ENCODE results near the gene HOXD10. TPM values are rescaled to one million over a fixed set of nuclear protein-coding genes. Genes with fewer than 3 reads are reported as not detected.

HOXD10 gene
- total and polyA plus RNA-seq, 9 of the 15 experiments (the other 6 are each of a cell fraction or from before 2014, with no cell fraction given) = not detected

DNA sequence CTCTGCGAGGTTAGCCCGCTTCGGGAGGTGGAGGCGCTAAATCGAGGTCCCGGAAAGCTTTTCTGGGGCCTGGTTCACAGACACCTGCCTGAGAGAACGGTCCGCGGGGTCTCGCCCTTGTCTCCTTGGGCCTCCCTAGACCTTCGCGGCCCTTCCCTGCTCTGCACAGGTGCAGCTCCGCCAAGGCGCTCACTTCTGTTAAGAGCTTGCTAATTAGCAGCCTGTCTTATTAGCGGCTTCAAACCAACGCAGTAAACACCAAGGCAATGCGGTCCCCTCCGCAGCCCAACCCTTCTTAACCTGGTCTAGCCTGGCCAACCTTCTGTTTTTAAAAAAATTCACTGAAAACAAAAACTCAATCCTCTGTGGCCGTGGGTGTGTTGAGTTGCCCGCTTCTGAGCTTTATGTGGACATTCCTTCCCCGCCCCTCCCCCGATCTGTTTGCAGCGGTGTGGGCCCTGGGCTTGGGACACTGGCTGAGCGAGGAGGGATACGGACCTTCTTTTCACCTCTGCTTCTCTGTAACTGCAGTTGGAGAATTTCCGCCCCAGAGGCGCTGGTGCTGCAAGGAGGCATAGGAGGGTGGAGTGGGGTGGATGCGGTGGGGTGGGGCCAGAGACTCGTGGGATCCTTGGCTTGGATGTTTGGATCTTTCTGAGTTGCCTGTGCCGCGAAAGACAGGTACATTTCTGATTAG lies 31.4 kb downstream of the HOXD10 start (continued):
- TF ChIP-seq BMI1 (IDR thresholded peaks at IDR 0.05; ENCODE audit: low read length) = no peak

GRCh38 chr2:176148751-176149421 lies 32.3 kb downstream of the HOXD10 start:
- Histone ChIP-seq H3K9me1 (ENCODE audit: control insufficient read depth, insufficient read depth, low read length) (no peaks in the 10 kb centered on the region), H3K9me3 (replicated peaks; ENCODE audit: control insufficient read depth, insufficient read depth, low read depth, low read length) (no peaks in the 10 kb centered on the region), H3K4me3 (no peak overlapping the region), H3K9ac (ENCODE audit: insufficient read depth in 1 of 2, low read depth in 2 of 2, low read length in 2 of 2) (no peak overlapping the region), H3K4me1 (replicated peaks in 1 of 2; ENCODE audit: control insufficient read depth in 2 of 2, insufficient read depth in 2 of 2, low read length in 2 of 2) (peaks cover 0 to 10% of the 10 kb centered on the region in 2 experiments; a peak in 1 of 5 replicates), H2AFZ (ENCODE audit: low read depth, low read length) (no peak overlapping the region), H4K20me1 (replicated peaks; ENCODE audit: control insufficient read depth, insufficient read depth, low read length) (no peaks in the 10 kb centered on the region; the same call in 1 of the 2 replicates), H3K4me2 (ENCODE audit: insufficient read depth, low read length) (no peak overlapping the region), H3K79me2 (ENCODE audit: control insufficient read depth, insufficient read depth, low read length) (no peaks in the 10 kb centered on the region), H3K27me3 (ENCODE audit: control insufficient read depth in 2 of 2, insufficient read depth in 2 of 2, low read length in 2 of 2) (peaks cover 63 to 69% of the 10 kb centered on the region in 2 experiments), H3K27ac (ENCODE audit: extremely low read depth, low read depth, low read length) (no peak overlapping the region), H3K36me3 (ENCODE audit: control insufficient read depth, insufficient read depth, low read length) (no peaks in the 10 kb centered on the region)
- intact Hi-C loops (cut with micrococcal nuclease) (loop anchor here (10.0 kb wide), 2 partner anchors 226 to 1606 kb away; no protein-coding TSS in a partner anchor), in situ Hi-C loops (cut with MboI) (loop anchor here (25.0 kb wide), 2 partner anchors 663 to 1613 kb away; no protein-coding TSS in a partner anchor)
- ChIA-PET CTCF (ENCODE audit: low intra/inter-chr PET ratio) (interaction anchor here (1.0 kb wide), 1 partner anchor 1610 kb away, joined by 3 read pairs; no protein-coding TSS in a partner anchor), POLR2A (no interaction called here)
- under 1% methylated on average over 11 of the region's 11 CpGs for WGBS (ENCODE audit: insufficient coverage, low coverage, missing lambda C conversion rate)
- ATAC-seq (no peak; the same call in 2 of the 3 replicates), FAIRE-seq (no peak), DNase-seq (ENCODE audit: extremely low read depth in 1 of 4, low spot score in 3 of 4) (no peak)
- no TSS peak for BruUV-seq (replicated peaks)
- TF ChIP-seq NFXL1 (CRISPR knock-in tag; IDR thresholded peaks at IDR 0.05) = no peak
- TF ChIP-seq, protein P1, sequence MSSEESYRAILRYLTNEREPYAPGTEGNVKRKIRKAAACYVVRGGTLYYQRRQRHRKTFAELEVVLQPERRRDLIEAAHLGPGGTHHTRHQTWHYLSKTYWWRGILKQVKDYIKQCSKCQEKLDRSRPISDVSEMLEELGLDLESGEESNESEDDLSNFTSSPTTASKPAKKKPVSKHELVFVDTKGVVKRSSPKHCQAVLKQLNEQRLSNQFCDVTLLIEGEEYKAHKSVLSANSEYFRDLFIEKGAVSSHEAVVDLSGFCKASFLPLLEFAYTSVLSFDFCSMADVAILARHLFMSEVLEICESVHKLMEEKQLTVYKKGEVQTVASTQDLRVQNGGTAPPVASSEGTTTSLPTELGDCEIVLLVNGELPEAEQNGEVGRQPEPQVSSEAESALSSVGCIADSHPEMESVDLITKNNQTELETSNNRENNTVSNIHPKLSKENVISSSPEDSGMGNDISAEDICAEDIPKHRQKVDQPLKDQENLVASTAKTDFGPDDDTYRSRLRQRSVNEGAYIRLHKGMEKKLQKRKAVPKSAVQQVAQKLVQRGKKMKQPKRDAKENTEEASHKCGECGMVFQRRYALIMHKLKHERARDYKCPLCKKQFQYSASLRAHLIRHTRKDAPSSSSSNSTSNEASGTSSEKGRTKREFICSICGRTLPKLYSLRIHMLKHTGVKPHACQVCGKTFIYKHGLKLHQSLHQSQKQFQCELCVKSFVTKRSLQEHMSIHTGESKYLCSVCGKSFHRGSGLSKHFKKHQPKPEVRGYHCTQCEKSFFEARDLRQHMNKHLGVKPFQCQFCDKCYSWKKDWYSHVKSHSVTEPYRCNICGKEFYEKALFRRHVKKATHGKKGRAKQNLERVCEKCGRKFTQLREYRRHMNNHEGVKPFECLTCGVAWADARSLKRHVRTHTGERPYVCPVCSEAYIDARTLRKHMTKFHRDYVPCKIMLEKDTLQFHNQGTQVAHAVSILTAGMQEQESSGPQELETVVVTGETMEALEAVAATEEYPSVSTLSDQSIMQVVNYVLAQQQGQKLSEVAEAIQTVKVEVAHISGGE (CRISPR knock-in tag; IDR thresholded peaks at IDR 0.05) = no peak
- TF ChIP-seq EP300 (IDR thresholded peaks at IDR 0.05; ENCODE audit: low read length) = no peak
- no peak for TF ChIP-seq SIX5 (IDR thresholded peaks at IDR 0.05; ENCODE audit: borderline replicate concordance in 1 of 2, insufficient read depth in 1 of 2, low read depth in 1 of 2, low read length in 2 of 2)
- TF ChIP-seq RBM39 (optimal IDR thresholded peaks at IDR 0.05; ENCODE audit: low read depth, low read length) = no peak
- TF ChIP-seq MTA2 (IDR thresholded peaks at IDR 0.05; ENCODE audit: low read depth) = no peak
- TF ChIP-seq NFRKB (IDR thresholded peaks at IDR 0.05; ENCODE audit: low read depth) = no peak
- TF ChIP-seq PREB (CRISPR knock-in tag; IDR thresholded peaks at IDR 0.05) = no peak
- TF ChIP-seq ZNF140 (CRISPR knock-in tag; IDR thresholded peaks at IDR 0.05) = no peak
- TF ChIP-seq ZNF263 (CRISPR knock-in tag; IDR thresholded peaks at IDR 0.05; ENCODE audit: borderline replicate concordance) = no peak
- TF ChIP-seq ZNF589 (CRISPR knock-in tag; IDR thresholded peaks at IDR 0.05; ENCODE audit: low read depth) = no peak
- TF ChIP-seq ZNF217 (CRISPR knock-in tag; IDR thresholded peaks at IDR 0.05) = no peak
